GM12891 (cell line): ENCODE measurements around the gene CTXND1.

Source experiments
- DNase-seq: peaks from one replicate; pipeline ENCODE4 v3.0.0; 2011; ENCODE audit warnings: low spot score; ENCODE audit not compliant: insufficient read length
- FAIRE-seq: peaks from 2 replicates; lab custom pipeline; 2011; peaks lifted over from hg19 to GRCh38; lab: Jason Lieb, UNC
- PAX5 ChIP-seq: IDR thresholded peaks from 2 replicates; pipeline ENCODE4 v1.6.1; 2011; ENCODE audit warnings: low read length, moderate library complexity, mild to moderate bottlenecking; ENCODE audit not compliant: insufficient read depth, severe bottlenecking
- POLR2A ChIP-seq: IDR thresholded peaks from 2 replicates; pipeline ENCODE4 v1.6.1; 2011; ENCODE audit warnings: low read depth, low read length, control low read depth
- POLR2AphosphoS5 ChIP-seq: IDR thresholded peaks from 2 replicates; pipeline ENCODE4 v1.6.1; 2011; ENCODE audit warnings: low read depth, low read length, control low read depth
- POU2F2 ChIP-seq: IDR thresholded peaks from 2 replicates; pipeline ENCODE4 v1.6.1; 2011; ENCODE audit warnings: low read depth, mild to moderate bottlenecking, control low read depth, low read length, moderate library complexity
- SPI1 ChIP-seq: IDR thresholded peaks from 2 replicates; pipeline ENCODE4 v1.6.1; 2011; ENCODE audit warnings: low read depth, low read length, control low read depth
- TAF1 ChIP-seq: IDR thresholded peaks from 2 replicates; pipeline ENCODE4 v1.6.1; 2011; ENCODE audit warnings: low read depth, low read length, control low read depth

The CTXND1 gene

GRCh38 chr15:80211976-80212375, 40.0 kb downstream of the CTXND1 start:
- FAIRE-seq (no peak), DNase-seq (no peak)
- no peak for TF ChIP-seq SPI1
- no peak for TF ChIP-seq POLR2AphosphoS5
- TF ChIP-seq TAF1 = no peak
- TF ChIP-seq POLR2A = no peak

- FAIRE-seq (peak; percentile 80), DNase-seq (no peak)
- TF ChIP-seq SPI1 = peak; percentile 93
- no peak for TF ChIP-seq POU2F2
Observed at GRCh38 chr15:80210611-80211573, 41.1 kb downstream of the CTXND1 start.

- FAIRE-seq (no peak), DNase-seq (no peak)
- TF ChIP-seq POU2F2 = no peak
- no peak for TF ChIP-seq POLR2AphosphoS5
- no peak for TF ChIP-seq PAX5
- no peak for TF ChIP-seq TAF1
Observed at GRCh38 chr15:80208758-80209734, 43.0 kb downstream of the CTXND1 start.

GRCh38 chr15:80207887-80208286, 44.1 kb downstream of the CTXND1 start:
- FAIRE-seq (no peak), DNase-seq (no peak)
- TF ChIP-seq POLR2AphosphoS5 (no peak), SPI1 (no peak), POU2F2 (no peak), TAF1 (no peak), POLR2A (no peak), PAX5 (no peak)

GRCh38 chr15:80204231-80204630, 47.8 kb downstream of the CTXND1 start:
- TF ChIP-seq POLR2AphosphoS5 (no peak), POU2F2 (no peak), SPI1 (no peak)
- FAIRE-seq = no peak
- no peak for DNase-seq

- DNase-seq (no peak), FAIRE-seq (no peak)
- TF ChIP-seq PAX5 (no peak), POU2F2 (no peak), POLR2AphosphoS5 (no peak), TAF1 (no peak), SPI1 (no peak), POLR2A (no peak)
Observed at GRCh38 chr15:80203361-80203885, 48.6 kb downstream of the CTXND1 start.

- FAIRE-seq (no peak), DNase-seq (no peak)
- TF ChIP-seq POLR2AphosphoS5 (no peak), SPI1 (no peak), POLR2A (no peak), POU2F2 (no peak), PAX5 (no peak), TAF1 (no peak)
Observed at GRCh38 chr15:80202641-80203360, 49.2 kb downstream of the CTXND1 start.

GRCh38 chr15:80202016-80202315, 50.0 kb downstream of the CTXND1 start:
- no peak for FAIRE-seq
- TF ChIP-seq SPI1 (no peak), TAF1 (no peak), POLR2AphosphoS5 (no peak), POU2F2 (no peak), PAX5 (no peak), POLR2A (no peak)

GRCh38 chr15:80201256-80202015, 50.6 kb downstream of the CTXND1 start:
- TF ChIP-seq PAX5 (no peak), TAF1 (no peak), SPI1 (no peak), POU2F2 (no peak), POLR2A (no peak), POLR2AphosphoS5 (no peak)
- FAIRE-seq (no peak), DNase-seq (no peak)

More at GRCh38 chr15:80202016-80202315, 50.0 kb downstream of the CTXND1 start:
- no peak for DNase-seq
